DND-41 (cell line): ENCODE measurements around the gene JAK1.

Source experiments
- EZH2 ChIP-seq: IDR thresholded peaks from 3 replicates; pipeline ENCODE4 v1.6.1; 2012; ENCODE audit warnings: borderline replicate concordance, low read depth, mild to moderate bottlenecking, moderate library complexity, low read length, inconsistent platforms; ENCODE audit not compliant: severe bottlenecking
- TF ChIP-seq, protein P1 (sequence below): IDR thresholded peaks from 2 replicates; pipeline ENCODE4 v1.5.1; 2012; ENCODE audit warnings: borderline replicate concordance, low read length, moderate library complexity, mild to moderate bottlenecking; ENCODE audit not compliant: poor library complexity, severe bottlenecking; ENCODE audit errors: extremely low read depth

DNA sequence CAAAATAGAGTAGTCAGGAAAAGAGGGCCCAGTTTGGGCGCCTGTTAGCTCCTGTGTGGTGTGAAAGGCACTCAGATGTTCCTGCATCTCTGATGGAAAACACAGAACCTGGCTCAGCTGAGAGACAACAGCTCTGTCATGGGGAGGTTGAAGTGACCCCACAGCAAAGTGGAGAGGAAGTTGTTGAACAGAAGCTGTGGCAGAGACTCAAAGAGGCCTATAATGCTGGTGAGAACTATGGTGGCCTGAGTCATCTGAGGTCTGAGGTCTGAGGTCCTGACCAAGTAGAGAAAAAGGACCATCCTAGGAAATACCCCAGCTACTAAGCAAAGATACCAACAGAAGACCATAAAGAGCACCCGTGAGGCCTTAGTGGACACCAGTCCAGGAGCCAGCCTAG, 45.6 kb upstream of the JAK1 start:
- TF ChIP-seq, protein P1, sequence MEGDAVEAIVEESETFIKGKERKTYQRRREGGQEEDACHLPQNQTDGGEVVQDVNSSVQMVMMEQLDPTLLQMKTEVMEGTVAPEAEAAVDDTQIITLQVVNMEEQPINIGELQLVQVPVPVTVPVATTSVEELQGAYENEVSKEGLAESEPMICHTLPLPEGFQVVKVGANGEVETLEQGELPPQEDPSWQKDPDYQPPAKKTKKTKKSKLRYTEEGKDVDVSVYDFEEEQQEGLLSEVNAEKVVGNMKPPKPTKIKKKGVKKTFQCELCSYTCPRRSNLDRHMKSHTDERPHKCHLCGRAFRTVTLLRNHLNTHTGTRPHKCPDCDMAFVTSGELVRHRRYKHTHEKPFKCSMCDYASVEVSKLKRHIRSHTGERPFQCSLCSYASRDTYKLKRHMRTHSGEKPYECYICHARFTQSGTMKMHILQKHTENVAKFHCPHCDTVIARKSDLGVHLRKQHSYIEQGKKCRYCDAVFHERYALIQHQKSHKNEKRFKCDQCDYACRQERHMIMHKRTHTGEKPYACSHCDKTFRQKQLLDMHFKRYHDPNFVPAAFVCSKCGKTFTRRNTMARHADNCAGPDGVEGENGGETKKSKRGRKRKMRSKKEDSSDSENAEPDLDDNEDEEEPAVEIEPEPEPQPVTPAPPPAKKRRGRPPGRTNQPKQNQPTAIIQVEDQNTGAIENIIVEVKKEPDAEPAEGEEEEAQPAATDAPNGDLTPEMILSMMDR, result no peak
- TF ChIP-seq EZH2, result no peak
